ENCODE measurements around the gene ADAM8.

DNA sequence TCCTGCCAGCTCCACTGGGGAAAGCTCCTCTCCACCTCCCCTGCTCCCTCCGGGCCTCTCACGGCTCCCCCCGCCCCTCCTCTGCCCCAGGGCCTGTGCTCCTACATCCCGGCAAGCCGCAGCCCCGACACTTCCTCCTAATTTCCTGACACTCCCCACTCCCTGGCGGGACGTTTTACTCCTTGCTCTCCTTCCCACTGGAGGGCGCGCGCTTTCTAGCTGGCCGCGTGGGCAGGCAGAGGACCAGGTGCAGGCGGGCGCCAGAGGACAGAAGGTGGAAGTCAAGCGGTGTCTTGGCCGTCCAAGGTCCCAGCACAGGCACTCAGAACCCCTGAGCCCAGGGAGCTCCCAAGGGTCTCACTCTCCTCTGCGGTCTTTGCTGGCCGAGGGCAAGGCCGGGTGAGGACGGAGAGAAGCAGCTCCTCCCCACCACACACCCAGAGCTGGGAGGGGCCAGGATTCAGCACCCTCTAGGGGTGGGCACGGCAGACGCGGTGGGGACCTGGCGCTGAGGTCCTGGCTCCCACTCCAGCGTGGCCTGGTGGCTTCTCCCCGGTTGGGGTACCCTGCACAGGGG, 19.1 kb downstream of the ADAM8 start:
- TF ChIP-seq EP300 (IDR thresholded peaks at IDR 0.05) (no peak), POLR2A (IDR thresholded peaks at IDR 0.05) (peak in 1 of 4 donors; percentile 65)
- TF ChIP-seq, protein P1, sequence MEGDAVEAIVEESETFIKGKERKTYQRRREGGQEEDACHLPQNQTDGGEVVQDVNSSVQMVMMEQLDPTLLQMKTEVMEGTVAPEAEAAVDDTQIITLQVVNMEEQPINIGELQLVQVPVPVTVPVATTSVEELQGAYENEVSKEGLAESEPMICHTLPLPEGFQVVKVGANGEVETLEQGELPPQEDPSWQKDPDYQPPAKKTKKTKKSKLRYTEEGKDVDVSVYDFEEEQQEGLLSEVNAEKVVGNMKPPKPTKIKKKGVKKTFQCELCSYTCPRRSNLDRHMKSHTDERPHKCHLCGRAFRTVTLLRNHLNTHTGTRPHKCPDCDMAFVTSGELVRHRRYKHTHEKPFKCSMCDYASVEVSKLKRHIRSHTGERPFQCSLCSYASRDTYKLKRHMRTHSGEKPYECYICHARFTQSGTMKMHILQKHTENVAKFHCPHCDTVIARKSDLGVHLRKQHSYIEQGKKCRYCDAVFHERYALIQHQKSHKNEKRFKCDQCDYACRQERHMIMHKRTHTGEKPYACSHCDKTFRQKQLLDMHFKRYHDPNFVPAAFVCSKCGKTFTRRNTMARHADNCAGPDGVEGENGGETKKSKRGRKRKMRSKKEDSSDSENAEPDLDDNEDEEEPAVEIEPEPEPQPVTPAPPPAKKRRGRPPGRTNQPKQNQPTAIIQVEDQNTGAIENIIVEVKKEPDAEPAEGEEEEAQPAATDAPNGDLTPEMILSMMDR (IDR thresholded peaks at IDR 0.05), result peak; percentile 15 to 57 (median 49)
